ENCODE data around the gene NR4A2.
A peak's percentile ranks its signal among the peaks of the same experiment; 100 is the strongest.

The NR4A2 gene

GRCh38 chr2:156339865-156340264 is 7.3 kb upstream of the NR4A2 start:
- DNase-seq, result no peak

- DNase-seq, result no peak
Measured at GRCh38 chr2:156339110-156339847, 6.8 kb upstream of the NR4A2 start.

GRCh38 chr2:156338578-156338977 is 6.1 kb upstream of the NR4A2 start:
- DNase-seq, result no peak

- peak; percentile 80 for DNase-seq
Measured at GRCh38 chr2:156334496-156335478, 2.3 kb upstream of the NR4A2 start.

GRCh38 chr2:156333951-156334495 is 1.5 kb upstream of the NR4A2 start:
- DNase-seq, result peak; percentile 52

GRCh38 chr2:156333274-156333950 is 891 bp upstream of the NR4A2 start:
- DNase-seq, result no peak

GRCh38 chr2:156332284-156332533 is 312 bp downstream of the NR4A2 start:
- no peak for DNase-seq

- peak; percentile 39 for DNase-seq
Measured at GRCh38 chr2:156331572-156332283, 793 bp downstream of the NR4A2 start.

GRCh38 chr2:156329927-156330726 is 2.4 kb downstream of the NR4A2 start:
- DNase-seq, result no peak

GRCh38 chr2:156329031-156329926 is 3.2 kb downstream of the NR4A2 start:
- peak; percentile 37 for DNase-seq

GRCh38 chr2:156327835-156328695 is 4.5 kb downstream of the NR4A2 start:
- peak; percentile 37 for DNase-seq

GRCh38 chr2:156326526-156327095 is 5.9 kb downstream of the NR4A2 start:
- DNase-seq, result no peak

GRCh38 chr2:156325688-156326525 is 6.6 kb downstream of the NR4A2 start:
- no peak for DNase-seq

GRCh38 chr2:156323754-156324153 is 8.8 kb downstream of the NR4A2 start:
- no peak for DNase-seq

- DNase-seq, result no peak
Measured at GRCh38 chr2:156322686-156323231, 9.8 kb downstream of the NR4A2 start.

- no peak for DNase-seq
Measured at GRCh38 chr2:156322051-156322685, 10.4 kb downstream of the NR4A2 start.

- DNase-seq, result no peak
Measured at GRCh38 chr2:156321243-156321904, 11.1 kb downstream of the NR4A2 start.

Data from effector CD8-positive, alpha-beta T cell (primary cell).